ENCODE measurements around the gene TMC6. TPM values are rescaled to one million over a fixed set of nuclear protein-coding genes. Genes with fewer than 3 reads are reported as not detected.
A peak's percentile ranks its signal among the peaks of the same experiment; 100 is the strongest.
"Not testable (repeated sequence)": the region's sequence is repeated elsewhere in the genome, so short reads cannot be mapped to it uniquely, and the experiment has no call there.

Gene TMC6
- total RNA-seq, 3 donors from 2014 or later = 53.8 to 108 (median 105) TPM

DNA sequence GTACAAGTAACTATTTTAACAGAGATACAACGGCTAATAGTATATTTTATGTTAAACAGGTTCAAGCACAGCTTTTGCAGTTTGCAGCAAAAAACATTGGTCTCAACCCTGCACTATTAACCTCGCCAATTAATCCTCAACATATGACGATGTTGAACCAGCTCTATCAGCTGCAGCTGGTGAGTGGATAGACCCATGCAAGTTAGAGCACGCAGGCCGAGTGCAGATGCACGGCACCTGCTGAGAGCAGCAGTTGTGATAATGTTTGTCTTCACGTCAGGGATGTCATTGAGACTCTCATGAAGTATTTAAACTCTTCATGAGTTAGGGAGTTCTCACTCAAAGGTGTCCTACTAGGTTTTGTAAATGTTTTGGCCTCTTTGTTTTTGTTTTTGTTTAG lies 45.6 kb downstream of the TMC6 start:
- intact Hi-C loops (cut with DNase I, micrococcal nuclease) = no loop called here
- Histone ChIP-seq H3K36me3 (ENCODE audit: low read depth) (no peaks in the 10 kb centered on the region), H3K4me3 (no peak overlapping the region), H3K4me1 (ENCODE audit: low read depth) (no peaks in the 10 kb centered on the region), H3K9me3 (no peaks in the 10 kb centered on the region)
- no peak for TF ChIP-seq CTCF (IDR thresholded peaks at IDR 0.05)
- DNase-seq (no peak), ATAC-seq (no peak)

- H3K9me3 ChIP-seq; ATAC-seq; intact Hi-C loops (cut with DNase I, micrococcal nuclease); H3K36me3 ChIP-seq (ENCODE audit: low read depth); H3K4me3 ChIP-seq; H3K4me1 ChIP-seq (ENCODE audit: low read depth): not testable (repeated sequence)
- DNase-seq = peak in 1 of 3 donors; percentile 19
These were observed 46.1 kb downstream of the TMC6 start for GRCh38 chr17:78082355-78082872.

DNA sequence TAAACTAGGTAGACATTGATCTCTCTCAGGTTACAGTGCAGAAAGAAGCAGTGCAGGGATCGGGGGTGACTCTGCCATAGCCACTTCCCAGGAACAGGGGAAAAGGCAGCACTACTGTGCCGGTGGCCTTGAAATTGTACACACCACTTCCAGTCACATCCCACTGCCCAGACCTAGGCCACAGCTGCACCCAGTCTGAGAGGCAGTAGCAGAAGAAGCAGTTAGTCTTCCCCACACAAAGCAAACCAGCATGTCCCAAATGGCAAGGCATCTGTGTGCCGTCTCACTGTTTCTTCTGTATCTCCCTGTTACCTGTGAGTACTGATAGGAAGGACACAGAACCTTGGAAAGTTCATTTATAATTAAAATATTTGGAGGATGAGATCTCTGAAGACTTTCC lies 47.0 kb downstream of the TMC6 start:
- Histone ChIP-seq H3K4me3 (no peak overlapping the region), H3K36me3 (ENCODE audit: low read depth) (peaks cover 5% of the 10 kb centered on the region), H3K9me3 (no peaks in the 10 kb centered on the region), H3K4me1 (ENCODE audit: low read depth) (no peaks in the 10 kb centered on the region)
- intact Hi-C loops (cut with DNase I, micrococcal nuclease) = no loop called here
- ATAC-seq = no peak
- no peak for TF ChIP-seq CTCF (IDR thresholded peaks at IDR 0.05)
- no peak for DNase-seq

- Histone ChIP-seq H3K36me3 (ENCODE audit: low read depth) (peaks cover 5% of the 10 kb centered on the region), H3K9me3 (no peaks in the 10 kb centered on the region), H3K4me1 (ENCODE audit: low read depth) (no peaks in the 10 kb centered on the region), H3K4me3 (no peak overlapping the region)
- intact Hi-C loops (cut with DNase I, micrococcal nuclease) = no loop called here
- ATAC-seq (no peak), DNase-seq (no peak)
- no peak for TF ChIP-seq CTCF (IDR thresholded peaks at IDR 0.05)
These were observed 49.3 kb downstream of the TMC6 start for GRCh38 chr17:78079253-78079652.

DNA sequence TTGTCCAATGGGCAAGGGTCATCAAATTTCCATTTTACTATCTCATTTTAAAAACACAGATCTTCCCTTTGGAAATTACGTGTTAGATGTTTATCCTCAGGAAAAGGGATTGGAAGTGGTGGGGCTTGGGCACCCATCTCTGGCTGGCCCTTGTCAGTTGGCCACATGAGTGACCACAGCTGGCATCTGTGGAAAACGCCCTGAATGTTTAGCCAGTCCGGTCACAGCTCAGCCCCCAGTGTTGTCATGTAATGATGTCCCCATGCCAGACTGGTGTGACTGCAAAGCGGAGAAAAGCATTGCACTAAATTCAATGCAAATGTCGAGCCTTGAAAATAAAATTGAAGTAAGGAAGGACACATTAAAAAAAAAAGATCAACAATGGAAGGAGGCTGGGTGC lies 53.0 kb downstream of the TMC6 start:
- Histone ChIP-seq H3K9me3 (no peaks in the 10 kb centered on the region), H3K4me3 (no peak overlapping the region), H3K4me1 (ENCODE audit: low read depth) (no peaks in the 10 kb centered on the region), H3K36me3 (ENCODE audit: low read depth) (peaks cover 10% of the 10 kb centered on the region)
- TF ChIP-seq CTCF (IDR thresholded peaks at IDR 0.05) = no peak
- no peak for DNase-seq
- ATAC-seq = no peak
- intact Hi-C loops (cut with DNase I, micrococcal nuclease) = no loop called here

DNA sequence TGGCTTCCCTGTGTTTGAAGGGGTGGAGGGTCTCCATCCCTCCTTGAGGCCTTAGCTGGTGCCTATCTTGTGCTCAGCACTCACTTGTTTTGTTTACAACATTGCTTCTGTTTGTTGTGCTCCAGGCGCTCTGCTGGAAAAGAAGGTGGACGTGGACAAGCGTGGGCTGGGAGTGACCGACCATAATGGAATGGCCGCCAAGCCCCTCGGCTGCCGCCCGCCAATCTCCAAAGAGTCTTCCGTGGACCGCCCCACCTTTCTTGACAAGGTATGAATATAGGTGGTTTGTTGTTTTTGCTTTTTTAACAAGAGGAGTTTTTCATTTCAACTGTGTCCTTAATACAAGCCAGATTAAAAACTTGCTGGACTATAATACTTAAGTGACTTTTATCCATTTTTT lies 53.5 kb downstream of the TMC6 start:
- DNase-seq (no peak), ATAC-seq (no peak)
- H3K36me3 ChIP-seq (ENCODE audit: low read depth) = peaks cover 10% of the 10 kb centered on the region
- no peaks in the 10 kb centered on the region for H3K9me3 ChIP-seq
- H3K4me1 ChIP-seq (ENCODE audit: low read depth) = no peaks in the 10 kb centered on the region
- intact Hi-C loops (cut with DNase I, micrococcal nuclease) = no loop called here
- no peak for TF ChIP-seq CTCF (IDR thresholded peaks at IDR 0.05)
- H3K4me3 ChIP-seq = no peak overlapping the region

Measured in mucosa of descending colon (tissue), 3 donors.